HUES6 (cell line): ENCODE results near the gene PRKG1.

ENCODE experiments used
- H3K27ac ChIP-seq: 2 replicates; pipeline ENCODE4 v1.7.0; 2013; ENCODE audit warnings: low read depth, mild to moderate bottlenecking, low read length, inconsistent platforms
- H3K27me3 ChIP-seq: 2 replicates; pipeline ENCODE4 v1.6.1; 2013; ENCODE audit warnings: low read length; ENCODE audit not compliant: control insufficient read depth, insufficient read depth
- H3K36me3 ChIP-seq: 2 replicates; pipeline ENCODE4 v1.6.1; 2013; ENCODE audit warnings: low read length; ENCODE audit not compliant: control insufficient read depth, insufficient read depth
- H3K4me1 ChIP-seq: 2 replicates; pipeline ENCODE4 v1.6.1; 2013; ENCODE audit warnings: low read length; ENCODE audit not compliant: control insufficient read depth, insufficient read depth
- H3K4me3 ChIP-seq: 2 replicates; pipeline ENCODE4 v1.5.1; 2013; ENCODE audit warnings: low read depth, low read length
- H3K9ac ChIP-seq: one replicate; pipeline ENCODE4 v1.6.1; 2013; ENCODE audit warnings: mild to moderate bottlenecking, low read length
- H3K9me3 ChIP-seq: 2 replicates; pipeline ENCODE4 v1.6.1; 2013; ENCODE audit warnings: low read depth, low read length; ENCODE audit not compliant: control insufficient read depth, insufficient read depth

PRKG1 gene

GRCh38 chr10:51905032-51905431, 830.7 kb downstream of the PRKG1 start:
- Histone ChIP-seq H3K27ac (no peak overlapping the region), H3K36me3 (no peaks in the 10 kb centered on the region), H3K4me1 (peaks cover 26% of the 10 kb centered on the region), H3K9me3 (0 out of 2 replicates have a peak, but pooled peaks cover 2% of the 10 kb centered on the region), H3K27me3 (peaks cover 23% of the 10 kb centered on the region), H3K4me3 (no peak overlapping the region), H3K9ac (no peak overlapping the region)

DNA sequence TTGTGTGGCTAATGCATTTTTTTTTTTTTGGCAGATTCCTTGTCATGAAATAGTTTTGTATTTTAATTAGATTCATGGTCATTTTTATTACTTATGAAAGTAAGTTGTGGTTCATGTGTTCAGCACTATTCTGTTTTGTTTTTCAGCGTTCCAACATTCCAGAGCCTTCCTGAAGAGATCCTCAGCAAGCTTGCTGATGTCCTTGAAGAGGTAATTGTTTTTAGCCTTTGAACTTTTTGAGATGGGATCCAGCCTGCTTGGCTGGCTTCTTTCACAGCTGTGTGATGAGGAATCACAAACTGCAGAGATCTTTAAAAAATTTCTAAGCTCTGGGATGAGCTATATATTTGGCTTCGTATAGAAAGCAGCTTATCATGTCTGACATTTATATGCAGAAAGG, 833.1 kb downstream of the PRKG1 start:
- Histone ChIP-seq H3K27me3 (peaks cover 40% of the 10 kb centered on the region), H3K4me1 (peaks cover 45% of the 10 kb centered on the region), H3K27ac (no peak overlapping the region), H3K9me3 (0 out of 2 replicates have a peak, but pooled peaks cover 2% of the 10 kb centered on the region), H3K9ac (no peak overlapping the region), H3K4me3 (no peak overlapping the region), H3K36me3 (no peaks in the 10 kb centered on the region)

- no peak overlapping the region; the same call in 1 of the 2 replicates for H3K27ac ChIP-seq
- 0 out of 2 replicates have a peak, but pooled peaks cover 2% of the 10 kb centered on the region for H3K9me3 ChIP-seq
- peak overlapping the region; percentile 25 for H3K9ac ChIP-seq
- peaks cover 58% of the 10 kb centered on the region for H3K4me1 ChIP-seq
- H3K36me3 ChIP-seq = no peaks in the 10 kb centered on the region
- peak overlapping the region; percentile 39 for H3K4me3 ChIP-seq
- peaks cover 44% of the 10 kb centered on the region for H3K27me3 ChIP-seq
These were observed 835.9 kb downstream of the PRKG1 start for GRCh38 chr10:51910189-51910588.

- no peaks in the 10 kb centered on the region for H3K36me3 ChIP-seq
- peaks cover 44% of the 10 kb centered on the region for H3K27me3 ChIP-seq
- peaks cover 62% of the 10 kb centered on the region for H3K4me1 ChIP-seq
- H3K9me3 ChIP-seq = 0 out of 2 replicates have a peak, but pooled peaks cover 2% of the 10 kb centered on the region
- H3K9ac ChIP-seq = peak overlapping the region; percentile 25
- H3K27ac ChIP-seq = no peak overlapping the region; the same call in 1 of the 2 replicates
- H3K4me3 ChIP-seq = peak overlapping the region; percentile 39
These were observed 836.3 kb downstream of the PRKG1 start for GRCh38 chr10:51910596-51910995.

GRCh38 chr10:51911723-51912122, 837.4 kb downstream of the PRKG1 start:
- Histone ChIP-seq H3K4me1 (peaks cover 70% of the 10 kb centered on the region), H3K27me3 (peaks cover 44% of the 10 kb centered on the region), H3K9me3 (0 out of 2 replicates have a peak, but pooled peaks cover 2% of the 10 kb centered on the region), H3K27ac (no peak overlapping the region), H3K36me3 (no peaks in the 10 kb centered on the region), H3K9ac (no peak overlapping the region), H3K4me3 (no peak overlapping the region; the same call in 1 of the 2 replicates)

DNA sequence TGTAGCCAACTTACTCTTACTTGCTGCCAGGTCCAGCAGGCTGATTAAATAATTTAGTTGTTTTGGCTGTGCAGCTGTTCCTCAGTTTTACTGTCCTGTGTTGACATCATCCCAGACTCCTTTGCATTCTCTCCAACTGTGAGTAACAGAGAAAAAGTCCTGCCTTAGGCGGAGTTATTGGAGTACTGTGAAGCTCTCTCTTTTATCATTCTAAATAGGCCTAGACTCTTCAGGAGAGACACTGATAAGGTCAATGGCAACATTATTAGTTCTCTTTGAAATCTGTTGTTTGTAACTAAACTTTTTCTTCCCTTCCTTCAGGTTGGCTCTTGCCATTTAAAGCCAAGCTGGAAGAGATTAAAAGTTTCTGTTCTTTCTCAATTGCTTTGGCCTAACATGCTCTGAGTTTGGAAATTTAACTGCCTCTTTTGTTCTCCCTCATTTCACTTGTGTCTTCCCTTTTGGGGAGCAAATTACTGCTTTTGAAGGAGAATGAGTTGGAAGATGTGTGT, 840.8 kb downstream of the PRKG1 start:
- Histone ChIP-seq H3K27me3 (peaks cover 22% of the 10 kb centered on the region), H3K27ac (peak overlapping the region; percentile 70; the same call in 1 of the 2 replicates)

GRCh38 chr10:51918440-51918839, 844.2 kb downstream of the PRKG1 start:
- no peaks in the 10 kb centered on the region for H3K36me3 ChIP-seq

More for the DNA sequence above, 840.8 kb downstream of the PRKG1 start:
- H3K36me3 ChIP-seq = no peaks in the 10 kb centered on the region
- H3K9ac ChIP-seq = peak overlapping the region; percentile 15
- H3K4me3 ChIP-seq = peak overlapping the region; percentile 22; the same call in 1 of the 2 replicates
- H3K9me3 ChIP-seq = no peaks in the 10 kb centered on the region
- H3K4me1 ChIP-seq = peaks cover 58% of the 10 kb centered on the region

DNA sequence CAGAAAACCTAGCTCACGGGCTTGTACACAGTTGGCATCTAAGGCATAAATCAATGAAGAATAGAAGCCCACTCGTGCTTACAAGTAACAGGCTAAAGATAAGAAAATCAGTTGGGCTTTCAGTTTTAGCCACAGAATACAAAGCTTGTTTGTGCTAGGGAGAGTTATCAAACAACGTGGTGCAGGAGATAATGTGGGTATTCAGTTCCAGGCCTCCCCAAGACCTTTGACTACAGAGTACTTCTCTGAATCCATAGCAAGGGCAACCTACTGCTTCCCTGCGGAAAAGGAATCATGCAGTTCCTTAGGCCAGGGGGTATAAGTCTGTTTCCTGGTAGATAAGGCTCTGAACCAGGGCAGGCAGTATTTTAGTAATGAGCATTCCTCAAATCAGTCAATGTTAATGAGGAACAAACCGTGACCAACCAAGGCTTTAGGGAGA, 844.6 kb downstream of the PRKG1 start:
- no peak overlapping the region for H3K9ac ChIP-seq
- no peaks in the 10 kb centered on the region for H3K36me3 ChIP-seq
- no peak overlapping the region for H3K27ac ChIP-seq
- no peaks in the 10 kb centered on the region for H3K9me3 ChIP-seq
- no peak overlapping the region for H3K4me3 ChIP-seq
- H3K27me3 ChIP-seq = no peaks in the 10 kb centered on the region
- H3K4me1 ChIP-seq = peaks cover 35% of the 10 kb centered on the region

More at GRCh38 chr10:51918440-51918839, 844.2 kb downstream of the PRKG1 start:
- H3K27ac ChIP-seq = no peak overlapping the region
- H3K9ac ChIP-seq = no peak overlapping the region
- H3K4me3 ChIP-seq = no peak overlapping the region
- H3K27me3 ChIP-seq = no peaks in the 10 kb centered on the region
- H3K9me3 ChIP-seq = no peaks in the 10 kb centered on the region
- H3K4me1 ChIP-seq = peaks cover 35% of the 10 kb centered on the region

GRCh38 chr10:51920672-51921071, 846.4 kb downstream of the PRKG1 start:
- no peaks in the 10 kb centered on the region for H3K9me3 ChIP-seq
- no peaks in the 10 kb centered on the region for H3K36me3 ChIP-seq
- H3K9ac ChIP-seq = no peak overlapping the region
- H3K4me1 ChIP-seq = peaks cover 20% of the 10 kb centered on the region
- no peak overlapping the region for H3K4me3 ChIP-seq
- H3K27me3 ChIP-seq = no peaks in the 10 kb centered on the region
- H3K27ac ChIP-seq = no peak overlapping the region

- H3K36me3 ChIP-seq = no peaks in the 10 kb centered on the region
- peaks cover 3% of the 10 kb centered on the region; the same call in 1 of the 2 replicates for H3K4me1 ChIP-seq
- no peaks in the 10 kb centered on the region for H3K9me3 ChIP-seq
- no peaks in the 10 kb centered on the region for H3K27me3 ChIP-seq
- no peak overlapping the region for H3K4me3 ChIP-seq
- no peak overlapping the region for H3K27ac ChIP-seq
- no peak overlapping the region for H3K9ac ChIP-seq
These were observed 850.1 kb downstream of the PRKG1 start for GRCh38 chr10:51924359-51924758.

GRCh38 chr10:51926337-51926736, 852.0 kb downstream of the PRKG1 start:
- H3K4me1 ChIP-seq = no peaks in the 10 kb centered on the region
- no peaks in the 10 kb centered on the region for H3K27me3 ChIP-seq
- no peaks in the 10 kb centered on the region for H3K9me3 ChIP-seq
- H3K4me3 ChIP-seq = no peak overlapping the region
- H3K36me3 ChIP-seq = no peaks in the 10 kb centered on the region
- no peak overlapping the region for H3K27ac ChIP-seq
- H3K9ac ChIP-seq = no peak overlapping the region
